KOPT-K1 (cell line): ENCODE results near the gene ACSS1.
"Not testable (repeated sequence)": the region's sequence is repeated elsewhere in the genome, so short reads cannot be mapped to it uniquely, and the experiment has no call there.

Source experiments
- H3K27ac ChIP-seq: fragments of 200-600 bp; sonication (generic); 2 replicates; pipeline ENCODE4 v1.5.1; 2016; ENCODE audit warnings: antibody characterized with exemption, mild to moderate bottlenecking, low read depth, low read length; ENCODE audit not compliant: poor library complexity, severe bottlenecking
- H3K36me3 ChIP-seq: fragments of 200-600 bp; sonication (generic); 2 replicates; pipeline ENCODE4 v1.5.1; 2017; ENCODE audit warnings: antibody characterized with exemption, mild to moderate bottlenecking, low read length, moderate library complexity; ENCODE audit not compliant: insufficient read depth
- H3K9me3 ChIP-seq: fragments of 200-600 bp; sonication (generic); 2 replicates; pipeline ENCODE4 v1.5.1; 2017; ENCODE audit warnings: antibody characterized with exemption, low read length, mild to moderate bottlenecking; ENCODE audit not compliant: insufficient read depth, poor library complexity, severe bottlenecking

ACSS1 gene

DNA sequence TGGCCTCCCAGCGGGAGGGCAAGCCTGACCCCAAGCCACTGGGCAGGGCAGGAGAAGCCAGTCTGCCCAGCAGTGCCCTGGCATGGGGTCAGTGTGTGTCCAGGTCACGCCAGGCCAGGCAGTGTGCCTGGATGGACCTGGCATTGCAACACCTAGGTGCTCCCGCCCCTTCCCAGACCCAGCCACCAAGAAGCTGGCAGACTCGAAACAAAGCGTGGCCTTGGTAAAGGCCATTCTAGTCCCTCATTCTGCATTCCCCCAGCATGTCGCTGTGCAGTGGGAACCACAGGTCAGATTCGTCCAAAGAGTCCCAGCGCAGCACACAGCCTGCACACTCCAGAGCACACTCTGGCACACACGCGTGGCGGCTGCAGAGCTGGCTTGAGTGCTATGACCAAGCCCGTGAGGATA lies 46.1 kb downstream of the ACSS1 start:
- Histone ChIP-seq H3K36me3 (peaks cover 99% of the 10 kb centered on the region), H3K27ac (no peak overlapping the region), H3K9me3 (no peaks in the 10 kb centered on the region)

DNA sequence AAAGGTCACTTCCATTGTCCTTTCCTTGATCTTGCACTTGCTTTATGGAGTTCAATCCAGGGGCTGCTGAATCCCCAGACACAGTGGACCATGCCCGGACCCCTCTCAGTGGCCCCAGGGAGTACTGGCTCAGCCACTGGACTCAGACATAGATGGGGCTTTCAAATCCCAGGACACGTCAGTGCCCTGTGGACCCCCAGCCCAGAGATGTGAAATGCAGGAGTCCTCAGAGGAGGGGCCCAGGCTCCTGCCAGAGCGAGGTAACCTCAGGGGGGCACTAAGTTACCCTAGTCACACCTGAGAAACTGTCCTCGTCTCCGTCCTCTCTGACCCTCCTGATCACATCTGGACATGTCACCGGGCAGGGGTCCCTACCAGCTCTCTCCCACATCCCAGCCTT lies 46.7 kb downstream of the ACSS1 start:
- Histone ChIP-seq H3K36me3 (peaks cover 99% of the 10 kb centered on the region), H3K9me3 (no peaks in the 10 kb centered on the region), H3K27ac (no peak overlapping the region)

DNA sequence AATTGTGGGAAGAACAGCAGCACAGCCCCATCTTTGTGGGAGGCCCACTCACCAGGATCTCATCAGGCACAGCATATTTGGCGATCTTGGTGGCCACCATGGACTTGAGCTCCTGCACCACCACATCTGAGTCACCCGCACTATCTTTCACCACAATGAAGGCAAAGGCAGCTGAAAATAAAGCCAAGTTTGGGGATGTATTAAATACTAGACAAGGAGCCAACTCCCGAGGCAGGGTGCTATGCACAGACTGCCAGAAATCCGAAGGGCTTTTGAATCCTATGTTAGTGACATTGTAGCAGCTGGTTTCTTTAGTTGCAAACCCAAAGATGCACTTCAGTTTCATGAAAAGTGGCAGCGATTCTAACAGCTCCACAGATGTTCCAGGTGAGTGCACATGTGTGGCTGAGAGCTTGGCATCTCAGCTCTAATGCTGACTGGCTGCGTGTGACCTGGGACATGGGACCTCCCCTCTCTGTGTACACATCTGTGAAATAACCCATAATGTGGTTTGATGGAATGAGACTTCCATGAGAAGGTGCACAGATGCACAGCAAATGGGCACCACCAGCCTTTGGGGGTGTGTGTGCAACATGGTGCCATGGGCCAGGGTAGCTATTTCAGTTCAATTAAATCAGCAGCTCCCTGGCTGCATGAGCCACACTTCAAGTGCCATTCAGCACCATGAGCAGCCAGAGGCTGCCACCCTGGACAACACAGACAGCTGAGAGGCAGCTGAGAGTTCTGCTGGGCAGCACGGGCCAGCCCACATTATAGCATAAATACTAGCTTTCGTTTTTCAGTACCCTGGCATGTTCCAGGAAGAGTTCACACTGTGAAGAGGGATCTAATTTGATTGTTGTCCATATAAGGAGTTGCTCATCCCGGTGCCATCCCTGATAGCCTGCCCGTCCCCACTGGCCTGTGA lies 48.5 kb downstream of the ACSS1 start:
- H3K9me3 ChIP-seq = no peaks in the 10 kb centered on the region
- peaks cover 95% of the 10 kb centered on the region for H3K36me3 ChIP-seq
- no peak overlapping the region for H3K27ac ChIP-seq

- Histone ChIP-seq H3K36me3 (peaks cover 87% of the 10 kb centered on the region), H3K27ac (no peak overlapping the region), H3K9me3 (no peaks in the 10 kb centered on the region)
Measured at GRCh38 chr20:25008388-25009217, 49.3 kb downstream of the ACSS1 start.

GRCh38 chr20:25007491-25008305 lies 50.2 kb downstream of the ACSS1 start:
- Histone ChIP-seq H3K36me3 (peaks cover 78% of the 10 kb centered on the region), H3K27ac (no peak overlapping the region), H3K9me3 (no peaks in the 10 kb centered on the region)

DNA sequence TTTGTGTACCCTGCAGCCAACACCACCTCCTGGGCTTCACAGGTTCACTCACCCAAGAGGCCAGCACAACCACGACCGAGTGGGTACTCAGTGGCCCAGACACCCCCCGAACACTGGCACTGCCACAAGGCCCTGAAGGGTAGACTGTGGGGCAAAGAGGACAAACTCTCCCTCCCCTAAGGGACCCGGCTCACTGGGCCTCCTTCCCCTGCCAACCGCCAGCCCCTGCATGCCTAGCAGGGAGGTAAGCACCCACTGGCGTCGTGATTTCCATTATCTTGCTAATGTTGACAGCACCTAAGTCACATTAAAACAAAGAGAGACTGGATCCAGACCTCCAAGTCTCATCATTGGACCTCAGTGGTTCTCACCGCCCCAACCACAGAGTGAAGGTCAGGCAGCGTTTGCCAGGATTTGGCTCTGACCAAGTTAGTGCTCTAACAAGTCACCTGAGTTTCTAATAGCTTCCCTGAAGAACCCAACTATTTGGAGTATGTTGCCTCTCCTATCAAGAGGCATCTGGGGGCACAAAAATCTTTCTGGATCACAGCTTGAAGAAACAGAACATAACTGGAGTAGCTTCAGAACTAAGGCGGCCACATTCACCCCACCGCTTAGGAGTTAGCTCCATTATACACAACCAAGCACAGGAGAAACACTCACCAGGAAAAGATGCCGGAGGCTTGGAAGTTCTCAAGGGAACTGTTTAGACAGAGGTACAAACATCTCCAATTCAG lies 51.3 kb downstream of the ACSS1 start:
- no peaks in the 10 kb centered on the region for H3K9me3 ChIP-seq
- peaks cover 67% of the 10 kb centered on the region for H3K36me3 ChIP-seq
- H3K27ac ChIP-seq = no peak overlapping the region

DNA sequence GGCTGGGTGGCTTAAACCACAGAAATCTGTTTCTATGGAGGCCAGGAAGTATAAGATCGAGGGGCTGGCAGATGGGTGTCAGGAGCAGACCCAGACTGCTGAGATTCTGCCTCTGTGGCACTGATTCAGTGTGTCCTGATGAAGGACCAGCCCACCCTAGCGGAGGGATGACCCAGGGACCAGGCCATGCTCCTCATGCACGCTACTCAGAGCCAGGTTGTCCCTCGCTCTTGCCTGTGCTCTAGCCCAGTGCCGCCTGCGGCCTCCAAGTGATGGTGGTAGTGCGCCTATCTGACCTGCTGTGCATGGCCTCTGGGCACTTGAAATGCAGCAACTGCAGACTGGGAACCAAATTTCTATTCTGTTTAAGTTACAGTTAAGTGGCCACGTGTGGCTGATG lies 52.3 kb downstream of the ACSS1 start:
- Histone ChIP-seq H3K27ac (no peak overlapping the region), H3K9me3 (no peaks in the 10 kb centered on the region), H3K36me3 (peaks cover 58% of the 10 kb centered on the region)

- Histone ChIP-seq H3K27ac (no peak overlapping the region), H3K36me3 (peaks cover 54% of the 10 kb centered on the region), H3K9me3 (no peaks in the 10 kb centered on the region)
Measured at GRCh38 chr20:25005220-25005619, 52.7 kb downstream of the ACSS1 start.

- Histone ChIP-seq H3K36me3 (peaks cover 31% of the 10 kb centered on the region), H3K9me3 (no peaks in the 10 kb centered on the region), H3K27ac (no peak overlapping the region)
Measured at GRCh38 chr20:25003002-25003401, 54.9 kb downstream of the ACSS1 start.

GRCh38 chr20:25001323-25001722 lies 56.6 kb downstream of the ACSS1 start:
- H3K36me3 ChIP-seq = peaks cover 15% of the 10 kb centered on the region
- H3K27ac ChIP-seq, H3K9me3 ChIP-seq: not testable (repeated sequence)

DNA sequence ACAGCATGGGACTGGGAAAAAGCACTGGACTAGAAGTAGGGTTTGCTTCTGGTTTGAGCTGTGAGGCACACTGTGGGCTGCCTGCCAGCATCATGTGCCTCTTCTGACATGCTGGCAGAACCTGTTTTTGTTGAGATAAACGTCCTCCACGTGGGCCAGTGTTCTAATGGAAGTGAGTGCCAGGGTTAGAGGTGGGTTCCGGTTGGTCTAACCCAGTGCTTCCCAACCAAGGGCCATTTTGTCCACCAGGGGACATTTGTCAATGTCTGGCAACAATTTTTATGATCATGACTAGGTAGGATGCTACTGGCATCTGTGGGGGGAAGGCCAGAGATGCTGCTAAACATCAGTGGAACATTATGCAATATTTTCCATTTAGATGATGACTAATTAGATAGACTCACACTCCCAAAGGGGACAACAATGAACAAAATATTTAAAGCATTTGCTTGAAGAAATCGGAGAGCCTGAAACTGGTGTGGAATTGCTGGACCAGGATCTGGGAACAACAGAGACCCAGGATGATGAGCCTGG lies 57.6 kb downstream of the ACSS1 start:
- Histone ChIP-seq H3K27ac (no peak overlapping the region), H3K36me3 (peaks cover 5% of the 10 kb centered on the region; the same call in 1 of the 2 replicates), H3K9me3 (no peaks in the 10 kb centered on the region)

- Histone ChIP-seq H3K36me3 (no peaks in the 10 kb centered on the region), H3K27ac (no peak overlapping the region), H3K9me3 (no peaks in the 10 kb centered on the region)
Measured at GRCh38 chr20:24999568-24999967, 58.4 kb downstream of the ACSS1 start.

- no peak overlapping the region for H3K27ac ChIP-seq
- no peaks in the 10 kb centered on the region for H3K9me3 ChIP-seq
- no peaks in the 10 kb centered on the region for H3K36me3 ChIP-seq
Measured at GRCh38 chr20:24998631-24999445, 59.1 kb downstream of the ACSS1 start.
